DMS 273 treated with DMSO at 0.1 percent for 48 hours (cell line): ENCODE data around the gene PPP1R14C.

Experiments
- DNase-seq: peaks from one replicate; lab custom pipeline; 2025; lab: John Stamatoyannopoulos, UW

Gene PPP1R14C

GRCh38 chr6:150296890-150297289 is 154.0 kb downstream of the PPP1R14C start:
- DNase-seq = no peak

GRCh38 chr6:150297327-150298029 is 154.6 kb downstream of the PPP1R14C start:
- DNase-seq = no peak

GRCh38 chr6:150298030-150298380 is 155.2 kb downstream of the PPP1R14C start:
- DNase-seq = no peak

- no peak for DNase-seq
These were observed 155.8 kb downstream of the PPP1R14C start for GRCh38 chr6:150298676-150299075.
